A549 treated with AZD9567 at 1 μM for 4 hours (cell line): Measurements from ENCODE around the gene CAMKMT. TPM values are rescaled to one million over a fixed set of nuclear protein-coding genes. Genes with fewer than 3 reads are reported as not detected.

Experiments used
- total RNA-seq: library from RNA; stranded (reverse); fragments of 200-300 nt; extraction: Qiagen RNA extraction; gene quantifications from 5 replicates; pipeline ENCODE4 v1.2.3, GENCODE V29; 2022; ENCODE audit not compliant: insufficient read depth

Gene CAMKMT
- 4.5 to 15.3 TPM (median 5.8 TPM) in 5 replicates for total RNA-seq

DNA sequence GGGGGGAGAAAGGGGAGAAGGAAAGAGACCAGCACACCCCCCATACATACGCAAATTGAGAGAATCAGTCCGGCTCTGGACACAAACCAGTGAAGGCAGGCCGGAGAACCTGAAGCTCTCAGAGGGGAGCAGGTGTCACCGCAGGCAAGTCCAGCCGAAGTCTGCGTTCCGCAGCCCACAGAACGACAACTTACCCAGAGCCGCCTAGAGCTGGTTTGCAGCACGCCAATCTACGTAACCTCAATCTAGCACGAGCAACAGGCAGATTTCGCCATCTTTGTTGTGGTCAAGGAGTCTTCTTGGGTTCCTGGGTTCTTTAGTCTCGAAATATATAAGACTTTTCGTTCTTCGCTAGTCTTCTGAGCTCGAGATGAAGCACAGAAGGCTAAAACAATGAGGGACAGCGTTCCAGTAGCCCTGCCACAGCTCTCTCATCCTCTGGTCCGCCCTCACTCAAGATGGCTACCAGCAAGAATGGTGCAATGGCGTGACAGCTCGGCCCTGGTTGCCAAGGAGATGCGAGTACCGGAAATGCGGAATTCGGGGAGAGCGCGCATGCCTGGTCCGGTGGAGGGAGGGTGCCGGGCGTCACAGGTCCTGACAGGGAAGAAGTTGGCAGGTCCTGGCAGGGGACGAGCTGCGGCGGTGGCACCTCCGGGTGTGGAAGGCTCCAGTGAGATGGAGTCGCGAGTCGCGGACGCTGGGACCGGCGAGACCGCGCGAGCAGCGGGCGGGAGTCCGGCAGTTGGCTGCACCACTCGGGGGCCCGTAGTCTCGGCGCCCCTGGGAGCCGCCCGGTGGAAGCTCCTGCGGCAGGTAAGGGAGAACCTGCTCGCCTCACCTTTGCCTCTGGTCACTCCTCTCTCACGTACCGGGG, at the start of gene CAMKMT, which contains the start of gene PREPL:
CAMKMT (plus strand) TSS at position 618 of the 877 bp plus-strand sequence.
PREPL (minus strand) TSS at position 165 of the 877 bp plus-strand sequence. CDS start 15,152 bp downstream, outside the sequence.

Other genes with a start within 250 kb of the CAMKMT start
- gene PPM1B, start 193.1 kb upstream of the CAMKMT start, total RNA-seq = 25.2 to 66.2 TPM (median 30.4 TPM) in 5 replicates
- gene SLC3A1, start 86.5 kb upstream of the CAMKMT start, total RNA-seq = 0.59 to 0.79 TPM (median 0.66 TPM) in 4 of 5 replicates, not detected in the other
- gene PREPL, start 453 bp upstream of the CAMKMT start, total RNA-seq = 19.0 to 23.1 TPM (median 21.1 TPM) in 5 replicates